ENCODE data around the gene C17orf107. TPM values are rescaled to one million over a fixed set of nuclear protein-coding genes. Genes with fewer than 3 reads are reported as not detected.
A peak's percentile ranks its signal among the peaks of the same experiment; 100 is the strongest.

The C17orf107 gene
- polyA plus RNA-seq, 1 of the 3 experiments (the other 2 are of a cell fraction): 0.44 TPM

GRCh38 chr17:4951486-4951885, 52.1 kb downstream of the C17orf107 start:
- DNase-seq: no peak
- Histone ChIP-seq H3K4me3 (ENCODE audit: low read depth in 2 of 2, low read length in 1 of 2) (peak overlapping the region; percentile 59 to 60; a peak in 3 of 4 replicates), H3K27me3 (ENCODE audit: insufficient read depth) (no peaks in the 10 kb centered on the region), H3K36me3 (replicated peaks in 1 of 2; ENCODE audit: control insufficient read depth in 1 of 2, insufficient read depth in 2 of 2, low read length in 1 of 2) (peaks cover 5 to 13% of the 10 kb centered on the region in 2 experiments), H3K9me3 (no peaks in the 10 kb centered on the region), H3K4me1 (ENCODE audit: control insufficient read depth in 1 of 2, insufficient read depth in 2 of 2, low read depth in 1 of 2, low read length in 1 of 2) (peaks cover 25 to 30% of the 10 kb centered on the region in 2 experiments; a peak in 3 of 4 replicates), H3K4me2 (peak overlapping the region; percentile 98), H3K9me2 (no peaks in the 10 kb centered on the region), H3F3A (replicated peaks; ENCODE audit: insufficient read depth) (peaks cover 37% of the 10 kb centered on the region), H3K27ac (ENCODE audit: low read depth in 2 of 2, low read length in 1 of 2) (peak overlapping the region; percentile 97 to 100; a peak in 3 of 4 replicates), H4K20me1 (ENCODE audit: insufficient read depth) (peaks cover 11% of the 10 kb centered on the region), H3K79me2 (ENCODE audit: insufficient read depth) (peaks cover 45% of the 10 kb centered on the region), H3K9ac (peak overlapping the region; percentile 83; the same call in 1 of the 2 replicates), H2AFZ (ENCODE audit: low read depth) (peak overlapping the region; percentile 57; the same call in 1 of the 2 replicates)
- ChIA-PET CTCF (interaction anchor here (0.7 to 2.7 kb wide), 7 partner anchors 13 to 83 kb away, joined by 3 to 13 read pairs (median 6); partner anchors contain the start of genes SLC52A1 and SPAG7), POLR2A (interaction anchor here (0.5 to 6.7 kb wide), 4 partner anchors 8 to 16 kb away, joined by 3 to 56 read pairs (median 10); partner anchors contain the start of genes RNF167, SLC25A11 and SPAG7)
- TF ChIP-seq ELF1 (IDR thresholded peaks at IDR 0.05) (no peak), TAF1 (IDR thresholded peaks at IDR 0.05; ENCODE audit: borderline replicate concordance, low read depth, low read length) (no peak), RCOR1 (IDR thresholded peaks at IDR 0.05; ENCODE audit: low read length) (no peak), CHD2 (IDR thresholded peaks at IDR 0.05; ENCODE audit: low read length, partially characterized antibody) (no peak), MAX (IDR thresholded peaks at IDR 0.05; ENCODE audit: low read depth) (no peak), CTCF (IDR thresholded peaks at IDR 0.05) (no peak), FOSL2 (IDR thresholded peaks at IDR 0.05; ENCODE audit: borderline replicate concordance, low read depth) (no peak), SIN3A (IDR thresholded peaks at IDR 0.05; ENCODE audit: borderline replicate concordance, low read depth, low read length) (no peak)
- WGBS (ENCODE audit: low lambda C conversion rate): 65% methylated on average over 3 of the region's 3 CpGs

Other genes with a start within 250 kb of the C17orf107 start
- 12.2 and 21.8 TPM in 2 replicates for gene PELP1, start 195.4 kb upstream of the C17orf107 start, polyA plus RNA-seq (2012; rRNA removed)
- gene ARRB2, start 188.9 kb upstream of the C17orf107 start, polyA plus RNA-seq (2012; rRNA removed): 17.3 and 24.6 TPM in 2 replicates
- 51.0 and 54.4 TPM in 2 replicates for gene MED11, start 168.1 kb upstream of the C17orf107 start, polyA plus RNA-seq (2012; rRNA removed)
- gene ZMYND15, start 159.7 kb upstream of the C17orf107 start, polyA plus RNA-seq (2012; rRNA removed): 0.06 and 0.08 TPM in 2 replicates
- 3.4 and 4.3 TPM in 2 replicates for gene CXCL16, start 159.6 kb upstream of the C17orf107 start, polyA plus RNA-seq (2012; rRNA removed)
- not detected in 2 replicates for gene TM4SF5, start 127.7 kb upstream of the C17orf107 start, polyA plus RNA-seq (2012; rRNA removed)
- 0.76 and 1.3 TPM in 2 replicates for gene VMO1, start 113.2 kb upstream of the C17orf107 start, polyA plus RNA-seq (2012; rRNA removed)
- not detected in 2 replicates for gene GLTPD2, start 110.6 kb upstream of the C17orf107 start, polyA plus RNA-seq (2012; rRNA removed)
- 325 and 331 TPM in 2 replicates for gene PSMB6, start 103.4 kb upstream of the C17orf107 start, polyA plus RNA-seq (2012; rRNA removed)
- 42.5 and 49.2 TPM in 2 replicates for gene PLD2, start 92.4 kb upstream of the C17orf107 start, polyA plus RNA-seq (2012; rRNA removed)
- gene MINK1, start 66.2 kb upstream of the C17orf107 start, polyA plus RNA-seq (2012; rRNA removed): 53.2 and 64.7 TPM in 2 replicates
- 0.54 and 0.71 TPM in 2 replicates for gene CHRNE, start 3.6 kb downstream of the C17orf107 start, polyA plus RNA-seq (2012; rRNA removed)
- gene GP1BA, start 32.7 kb downstream of the C17orf107 start, polyA plus RNA-seq (2012; rRNA removed): not detected in 2 replicates
- gene SLC25A11, start 40.5 kb downstream of the C17orf107 start, polyA plus RNA-seq (2012; rRNA removed): 58.5 and 82.8 TPM in 2 replicates
- gene RNF167, start 40.7 kb downstream of the C17orf107 start, polyA plus RNA-seq (2012; rRNA removed): 96.5 and 115 TPM in 2 replicates
- 1,627 and 2,484 TPM in 2 replicates for gene PFN1, start 49.0 kb downstream of the C17orf107 start, polyA plus RNA-seq (2012; rRNA removed)
- gene ENO3, start 51.6 kb downstream of the C17orf107 start, polyA plus RNA-seq (2012; rRNA removed): 29.2 and 32.5 TPM in 2 replicates
- gene SPAG7, start 68.3 kb downstream of the C17orf107 start, polyA plus RNA-seq (2012; rRNA removed): 122 and 133 TPM in 2 replicates
- gene CAMTA2, start 88.1 kb downstream of the C17orf107 start, polyA plus RNA-seq (2012; rRNA removed): 18.4 and 27.0 TPM in 2 replicates
- gene INCA1, start 98.0 kb downstream of the C17orf107 start, polyA plus RNA-seq (2012; rRNA removed): 1.2 and 1.3 TPM in 2 replicates
- 36.7 and 58.2 TPM in 2 replicates for gene KIF1C, start 98.4 kb downstream of the C17orf107 start, polyA plus RNA-seq (2012; rRNA removed)
- 0.49 and 0.55 TPM in 2 replicates for gene SLC52A1, start 135.9 kb downstream of the C17orf107 start, polyA plus RNA-seq (2012; rRNA removed)
- gene ZFP3, start 178.9 kb downstream of the C17orf107 start, polyA plus RNA-seq (2012; rRNA removed): 1.5 and 2.3 TPM in 2 replicates
- 3.4 and 3.6 TPM in 2 replicates for gene ZNF232, start 212.3 kb downstream of the C17orf107 start, polyA plus RNA-seq (2012; rRNA removed)
- gene USP6, start 216.5 kb downstream of the C17orf107 start, polyA plus RNA-seq (2012; rRNA removed): not detected in 2 replicates